Fibroblast of peridontal ligament (primary cell): ENCODE data around the gene OCEL1.
"Not testable (repeated sequence)": the region's sequence is repeated elsewhere in the genome, so short reads cannot be mapped to it uniquely, and the experiment has no call there.

Experiments used
- DNase-seq: peaks from one replicate; pipeline ENCODE4 v3.0.0-alpha.2; 2010; ENCODE audit errors: extremely low read depth

OCEL1 gene

GRCh38 chr19:17226002-17226933, at the start of gene OCEL1:
Gene OCEL1, plus strand, starts transcription at chr19:17226226. Its CDS starts 22 bp downstream, at chr19:17226248.
- DNase-seq, result peak; percentile 96

GRCh38 chr19:17178291-17178690, 47.7 kb upstream of the OCEL1 start:
- no peak for DNase-seq

- no peak for DNase-seq
Measured at GRCh38 chr19:17180997-17181702, 44.9 kb upstream of the OCEL1 start.

GRCh38 chr19:17183271-17183761, 42.7 kb upstream of the OCEL1 start:
- DNase-seq, result no peak

GRCh38 chr19:17183858-17184321, 42.1 kb upstream of the OCEL1 start:
- DNase-seq, result no peak

- DNase-seq, result no peak
Measured at GRCh38 chr19:17184371-17184841, 41.6 kb upstream of the OCEL1 start.

- DNase-seq, result no peak
Measured at GRCh38 chr19:17185590-17185989, 40.4 kb upstream of the OCEL1 start.

- not testable (repeated sequence) for DNase-seq
Measured at GRCh38 chr19:17191736-17192135, 34.3 kb upstream of the OCEL1 start.

GRCh38 chr19:17192751-17193150, 33.3 kb upstream of the OCEL1 start:
- no peak for DNase-seq

GRCh38 chr19:17194608-17195007, 31.4 kb upstream of the OCEL1 start:
- DNase-seq, result no peak

GRCh38 chr19:17195106-17195505, 30.9 kb upstream of the OCEL1 start:
- no peak for DNase-seq

GRCh38 chr19:17196610-17197009, 29.4 kb upstream of the OCEL1 start:
- no peak for DNase-seq

GRCh38 chr19:17197666-17198065, 28.4 kb upstream of the OCEL1 start:
- no peak for DNase-seq

- DNase-seq, result no peak
Measured at GRCh38 chr19:17200408-17201079, 25.5 kb upstream of the OCEL1 start.

- no peak for DNase-seq
Measured at GRCh38 chr19:17202249-17202648, 23.8 kb upstream of the OCEL1 start.

- no peak for DNase-seq
Measured at GRCh38 chr19:17202713-17203112, 23.3 kb upstream of the OCEL1 start.

GRCh38 chr19:17205237-17206140, 20.5 kb upstream of the OCEL1 start:
- peak; percentile 41 for DNase-seq

- DNase-seq, result no peak
Measured at GRCh38 chr19:17206736-17207581, 19.1 kb upstream of the OCEL1 start.

- no peak for DNase-seq
Measured at GRCh38 chr19:17209126-17210036, 16.6 kb upstream of the OCEL1 start.
